Activated CD4-positive, alpha-beta T cell treated with anti-CD3 and anti-CD28 coated beads, Interleukin-2, amount 50 U/mL, for 48 hours (primary cell): Measurements from ENCODE around the gene CDKL2.
"Not testable (repeated sequence)": the region's sequence is repeated elsewhere in the genome, so short reads cannot be mapped to it uniquely, and the experiment has no call there.

Source experiments
- DNase-seq, 2 experiments: peaks; one replicate each; pipeline ENCODE4 v3.0.0-alpha.2; 2020

The CDKL2 gene

GRCh38 chr4:75630174-75630936 is at the start of gene CDKL2:
CDKL2 (minus strand) TSS chr4:75630528; CDS start chr4:75625988, 4,540 bp downstream.
- peak; percentile 92 to 94 for DNase-seq

GRCh38 chr4:75678965-75679364 is 48.6 kb upstream of the CDKL2 start:
- no peak for DNase-seq

GRCh38 chr4:75678473-75678872 is 48.1 kb upstream of the CDKL2 start:
- no peak for DNase-seq

- DNase-seq: no peak
These were observed 44.7 kb upstream of the CDKL2 start for GRCh38 chr4:75675004-75675531.

GRCh38 chr4:75673959-75674328 is 43.6 kb upstream of the CDKL2 start:
- DNase-seq: no peak

- DNase-seq: peak; percentile 97 to 98
These were observed 43.0 kb upstream of the CDKL2 start, which contains the start of gene G3BP2 for GRCh38 chr4:75673027-75673958. G3BP2 (minus strand) TSS chr4:75673411; CDS start chr4:75662025, 11,386 bp downstream.

GRCh38 chr4:75672461-75673026 is 42.2 kb upstream of the CDKL2 start:
- peak; percentile 81 to 85 for DNase-seq

GRCh38 chr4:75671802-75672421 is 41.6 kb upstream of the CDKL2 start:
- DNase-seq: no peak

GRCh38 chr4:75668596-75668995 is 38.3 kb upstream of the CDKL2 start:
- DNase-seq: no peak

- DNase-seq: not testable (repeated sequence)
These were observed 37.3 kb upstream of the CDKL2 start for GRCh38 chr4:75667636-75668035.

- DNase-seq: no peak
These were observed 36.0 kb upstream of the CDKL2 start for GRCh38 chr4:75666299-75666698.

GRCh38 chr4:75664604-75665003 is 34.3 kb upstream of the CDKL2 start:
- not testable (repeated sequence) for DNase-seq

GRCh38 chr4:75662626-75663025 is 32.3 kb upstream of the CDKL2 start:
- no peak for DNase-seq

- no peak for DNase-seq
These were observed 30.2 kb upstream of the CDKL2 start for GRCh38 chr4:75660491-75660890.

- no peak for DNase-seq
These were observed 29.2 kb upstream of the CDKL2 start for GRCh38 chr4:75659512-75660031.

- DNase-seq: no peak
These were observed 28.5 kb upstream of the CDKL2 start for GRCh38 chr4:75658876-75659275.

- no peak for DNase-seq
These were observed 25.2 kb upstream of the CDKL2 start for GRCh38 chr4:75655562-75655961.

GRCh38 chr4:75654905-75655304 is 24.6 kb upstream of the CDKL2 start:
- no peak for DNase-seq

- DNase-seq: no peak
These were observed 23.6 kb upstream of the CDKL2 start for GRCh38 chr4:75653845-75654503.

GRCh38 chr4:75644095-75644494 is 13.8 kb upstream of the CDKL2 start:
- no peak for DNase-seq

GRCh38 chr4:75643651-75644050 is 13.3 kb upstream of the CDKL2 start:
- DNase-seq: no peak
